GM19455 (cell line): ENCODE results near the gene RHCG.
"Not testable (repeated sequence)": the region's sequence is repeated elsewhere in the genome, so short reads cannot be mapped to it uniquely, and the experiment has no call there.

Experiments used
- ATAC-seq: cut with Tn5 transposase; IDR thresholded peaks from one replicate; pipeline ENCODE4 v1.9.1; 2021; ENCODE audit not compliant: unreplicated experiment

The RHCG gene

DNA sequence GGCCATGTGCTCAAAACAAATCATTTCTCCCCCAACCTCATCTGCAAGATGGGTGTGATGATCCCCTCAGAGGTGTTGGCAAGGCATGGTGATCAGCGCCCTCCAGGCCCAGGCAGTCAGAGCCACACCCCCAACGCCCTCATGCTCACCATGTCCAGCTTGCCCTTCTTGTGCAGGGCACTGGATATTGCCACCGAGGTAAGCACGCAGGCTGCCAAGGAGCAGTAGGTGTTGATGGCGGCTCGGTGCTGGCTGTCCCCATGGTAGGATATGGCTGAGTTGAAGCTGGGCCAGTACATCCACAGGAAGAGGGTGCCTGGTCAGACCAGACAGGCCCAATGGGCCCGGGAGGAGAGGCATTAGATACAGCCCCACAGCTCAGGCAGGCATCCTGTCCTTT, 17.2 kb downstream of the RHCG start:
- ATAC-seq: no peak

DNA sequence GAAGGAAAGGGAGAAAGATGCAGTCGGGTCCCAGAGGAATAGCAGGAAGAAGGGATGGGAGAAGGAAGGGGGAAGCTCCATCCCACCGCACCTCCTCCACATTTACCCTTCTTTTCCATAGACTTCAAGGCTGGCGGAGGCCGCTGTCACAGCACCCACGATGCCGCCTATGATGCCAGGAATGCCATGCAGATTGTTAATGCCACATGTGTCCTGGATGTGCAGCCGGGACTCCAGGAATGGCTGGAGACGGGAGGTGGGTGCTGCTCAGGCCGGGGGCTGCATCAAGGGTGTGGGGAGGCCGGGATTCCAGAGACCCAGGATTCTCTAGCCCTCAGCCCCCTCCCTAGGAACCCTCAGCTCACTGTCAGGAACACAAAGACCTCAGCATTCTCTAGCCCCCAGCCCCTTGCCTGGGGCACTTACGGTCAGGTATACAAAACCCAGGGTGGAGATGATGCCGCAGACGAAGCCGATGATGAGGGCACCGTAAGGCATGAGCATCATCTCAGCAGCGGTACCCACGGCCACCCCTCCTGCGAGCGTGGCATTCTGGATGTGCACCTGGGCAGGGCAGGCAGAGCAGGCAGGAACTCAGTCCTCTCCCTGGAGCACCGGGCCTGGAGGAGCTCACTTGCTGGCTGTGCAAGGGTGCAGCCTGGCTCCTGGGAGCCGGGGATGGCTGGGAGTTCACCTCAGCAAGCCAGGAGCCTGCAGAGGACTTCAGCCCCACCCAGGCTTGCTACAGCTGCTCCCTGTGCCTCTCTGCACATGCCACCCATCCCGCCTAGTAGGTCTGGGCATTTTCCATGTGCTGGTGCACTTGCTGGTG, 18.8 kb downstream of the RHCG start:
- no peak for ATAC-seq

DNA sequence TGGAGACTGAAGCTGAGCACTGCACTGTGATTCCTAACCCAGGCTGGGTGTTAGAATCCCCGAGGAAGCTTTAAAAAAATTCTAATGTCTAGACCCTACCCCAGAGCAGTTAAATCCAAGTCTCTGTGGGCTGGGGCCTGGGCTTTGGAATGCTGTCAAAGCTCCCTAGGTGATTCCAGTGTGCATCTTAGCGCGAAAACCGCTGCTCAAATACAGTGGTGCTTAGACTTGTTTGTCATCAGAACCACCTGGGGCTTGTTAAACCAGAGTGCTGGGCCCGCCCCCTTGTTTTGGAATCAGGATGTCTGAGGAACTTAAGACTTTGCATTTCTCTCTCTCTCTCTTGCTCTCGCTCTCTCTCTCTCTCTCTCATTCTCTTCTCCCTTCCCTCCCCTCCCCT, 20.7 kb downstream of the RHCG start:
- ATAC-seq: no peak

DNA sequence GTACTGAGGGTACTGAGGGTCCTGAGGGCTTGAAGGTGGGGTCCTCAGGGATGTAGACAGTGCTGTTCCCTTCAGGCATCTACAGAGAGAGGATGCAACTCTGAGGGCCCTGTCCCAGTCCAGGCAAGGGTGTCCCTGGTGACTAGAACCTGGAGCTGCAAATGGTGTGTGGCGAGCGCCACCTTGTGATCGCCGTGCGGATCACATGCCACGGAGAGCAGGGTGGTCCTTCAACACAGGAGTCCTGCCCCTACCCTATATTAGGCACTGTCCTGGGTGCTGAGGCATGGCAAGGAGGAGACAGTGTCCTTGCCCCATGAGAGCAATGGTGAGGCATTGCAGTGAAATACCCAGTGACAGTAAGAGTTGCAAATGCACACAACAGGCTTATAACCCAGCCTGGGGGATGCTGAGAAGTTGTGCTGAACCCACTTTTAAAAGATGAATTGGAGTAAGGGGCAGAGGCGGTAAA, 23.6 kb downstream of the RHCG start:
- no peak for ATAC-seq

DNA sequence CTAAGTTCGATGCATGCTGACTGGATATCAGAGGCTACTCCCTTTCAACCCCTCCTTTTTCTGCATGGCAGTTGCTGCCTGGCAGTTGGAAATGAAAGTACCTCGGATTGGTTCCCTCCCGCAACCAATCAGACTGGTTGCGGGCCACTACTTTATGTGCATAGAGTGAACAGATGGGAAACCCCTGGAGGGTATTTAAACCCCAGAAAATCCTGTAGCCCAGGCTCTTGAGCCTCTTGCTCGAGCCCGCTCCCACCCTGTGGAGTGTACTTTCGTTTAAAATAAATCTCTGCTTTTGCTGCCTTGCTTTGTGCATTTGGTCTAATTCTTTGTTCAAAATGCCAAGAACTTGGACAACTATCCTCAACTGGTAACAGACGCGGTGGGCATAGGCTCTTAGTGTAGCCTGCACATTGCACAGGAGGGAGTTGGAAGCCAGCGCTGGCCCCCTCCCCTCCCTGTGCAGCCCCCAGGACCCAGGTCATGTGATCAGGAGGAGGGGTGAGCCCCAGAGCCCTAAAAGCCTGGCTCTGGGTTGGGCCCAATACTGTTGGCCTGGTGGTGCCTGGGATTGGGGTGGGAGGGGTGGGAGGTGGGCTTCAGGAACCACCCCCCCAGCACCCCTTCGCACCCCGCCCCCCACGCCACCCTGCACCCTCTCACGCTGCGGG, 26.8 kb downstream of the RHCG start:
- ATAC-seq: no peak

DNA sequence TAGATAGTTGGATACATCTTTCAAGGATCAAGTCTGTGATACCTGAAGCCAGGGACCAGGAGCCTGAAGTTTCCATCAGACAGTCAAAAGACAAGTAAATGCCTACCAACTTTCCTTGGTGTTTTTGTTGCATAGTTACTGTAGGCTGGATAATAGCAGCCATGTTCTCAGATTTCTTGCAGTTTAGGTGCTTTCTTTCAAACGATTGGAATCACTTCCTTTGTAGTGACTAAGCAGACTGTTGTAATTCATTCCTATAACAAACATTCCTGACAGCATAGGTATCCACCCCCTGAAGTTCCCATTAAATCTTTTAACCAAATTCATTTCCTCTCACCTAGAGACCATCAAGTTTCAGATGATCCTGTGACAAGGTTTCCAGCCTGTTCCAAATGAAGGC, 27.6 kb downstream of the RHCG start:
- not testable (repeated sequence) for ATAC-seq

DNA sequence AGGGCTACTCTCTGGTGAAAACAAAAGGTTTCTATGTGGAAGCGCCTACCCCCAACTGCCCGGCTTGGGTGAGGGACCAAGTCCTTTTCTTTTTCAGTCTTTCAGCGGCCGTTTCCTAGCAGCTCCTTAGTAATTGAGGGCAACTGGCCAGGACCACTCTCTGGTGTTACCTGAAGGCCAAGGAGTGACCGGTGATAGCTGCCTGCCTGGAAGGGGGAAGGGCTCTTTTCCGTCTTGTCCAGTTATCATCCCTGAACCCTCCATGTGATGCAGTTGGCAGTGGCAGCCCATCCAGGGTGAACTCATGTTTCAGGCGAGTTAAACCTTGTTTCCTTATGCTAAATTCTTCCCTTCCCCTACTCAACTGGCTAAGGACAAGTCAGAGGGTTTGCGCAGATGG, 33.3 kb downstream of the RHCG start:
- no peak for ATAC-seq

DNA sequence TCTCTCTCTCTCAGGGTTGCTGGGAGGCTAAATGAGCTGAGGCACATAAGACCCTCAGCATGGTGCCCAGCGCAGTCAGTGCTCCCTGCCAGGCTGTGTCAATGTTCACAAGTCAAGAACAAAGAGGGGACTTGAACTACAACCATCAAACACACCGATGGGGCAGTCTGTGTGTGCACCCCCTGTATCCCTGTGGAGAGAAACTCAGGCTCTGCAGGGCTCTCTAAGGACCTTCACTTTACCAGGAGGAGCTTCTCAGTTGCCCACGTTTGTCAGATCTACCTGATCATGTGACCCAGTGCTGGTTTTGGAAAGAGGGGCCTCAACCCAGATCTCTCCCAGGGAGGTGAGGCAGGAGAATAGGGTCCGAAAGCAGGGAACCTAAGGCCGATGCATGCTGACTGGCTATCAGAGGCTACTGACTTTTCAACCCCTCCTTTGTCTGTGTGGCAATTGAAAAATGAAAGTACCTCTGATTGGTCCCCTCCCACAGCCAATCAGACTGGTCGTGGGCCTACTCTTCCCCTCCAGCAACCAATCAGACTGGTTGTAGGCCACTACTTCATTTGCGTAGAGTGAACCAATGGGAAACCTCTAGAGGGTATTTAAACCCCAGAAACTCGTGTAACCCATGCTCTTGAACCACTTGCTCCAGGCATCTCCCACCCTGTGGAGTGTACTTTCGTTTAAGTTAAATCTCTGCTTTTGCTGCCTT, 34.0 kb downstream of the RHCG start:
- ATAC-seq: no peak

DNA sequence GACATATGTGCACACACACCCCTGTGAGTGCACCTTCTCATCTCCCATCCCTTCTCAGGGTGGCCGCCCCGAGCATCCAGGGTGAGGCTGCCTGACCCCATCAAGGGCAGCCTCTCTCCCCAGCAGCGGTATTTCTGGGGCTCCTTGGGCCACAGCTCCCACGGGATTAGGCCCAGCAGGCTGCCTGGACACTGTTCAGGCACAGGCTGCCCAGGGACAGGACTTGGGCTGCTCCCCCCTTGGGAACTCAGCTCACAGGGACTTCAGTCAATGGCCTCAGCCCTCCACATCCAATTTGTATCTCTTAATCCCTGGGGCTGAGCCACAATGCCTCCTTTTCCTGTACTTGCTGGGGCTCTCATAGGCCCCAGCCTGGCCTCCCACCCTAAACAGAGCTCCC, 35.0 kb downstream of the RHCG start:
- no peak for ATAC-seq

DNA sequence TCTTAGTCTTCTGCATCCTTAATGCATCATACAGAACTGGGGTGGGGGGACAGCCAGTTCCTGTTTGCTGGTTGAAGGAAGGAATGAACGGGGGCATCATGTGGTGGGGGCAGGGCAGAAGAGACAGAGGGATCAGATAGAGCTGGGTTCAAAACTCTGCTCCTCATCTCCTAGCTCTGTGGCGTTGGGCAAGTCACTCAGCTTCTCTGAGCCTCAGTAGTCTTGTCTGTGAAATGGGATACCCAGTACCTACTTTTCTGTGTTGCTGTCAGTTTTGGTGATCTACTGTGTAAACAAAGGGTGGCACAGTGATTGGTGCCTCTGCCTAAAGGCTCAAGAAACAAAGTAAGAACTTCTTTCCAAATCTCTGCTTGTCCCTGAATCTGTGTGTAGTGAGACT, 36.3 kb downstream of the RHCG start:
- ATAC-seq: no peak

DNA sequence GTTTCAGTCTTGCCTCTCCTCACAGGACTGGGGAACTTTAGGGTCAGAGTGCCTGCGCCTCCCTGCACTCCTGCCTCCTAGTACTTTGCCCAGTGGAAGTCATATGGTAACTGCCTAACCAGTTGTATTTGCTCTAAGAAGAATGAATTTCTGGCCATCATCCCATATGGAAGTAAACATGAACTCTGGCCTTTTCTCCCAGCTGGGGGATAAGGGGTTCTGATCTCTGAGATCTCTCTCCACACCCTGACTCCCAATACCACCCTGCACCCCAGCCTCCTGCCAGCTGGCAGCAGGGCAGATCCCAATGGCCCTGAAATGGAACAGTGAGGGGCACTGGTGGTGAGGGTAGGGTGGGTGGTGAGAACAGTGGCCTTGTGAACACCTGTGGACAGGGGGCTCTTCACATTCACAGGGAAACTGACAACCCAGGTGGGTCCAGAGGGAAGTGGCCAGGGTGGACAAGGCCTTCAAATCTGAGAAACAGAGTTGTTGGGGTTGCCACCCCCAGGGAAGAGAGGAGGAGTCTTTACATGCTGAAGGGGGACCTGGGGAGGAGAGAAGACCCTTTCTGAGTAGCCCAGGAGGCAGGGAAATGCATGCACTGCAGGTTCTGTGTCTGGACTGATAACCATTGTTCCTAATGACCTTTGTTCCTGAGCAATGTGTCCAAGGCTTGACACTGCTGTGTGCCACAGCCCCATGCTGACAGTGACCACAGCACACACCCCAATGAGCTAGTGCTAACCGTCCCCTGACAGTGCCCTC, 36.9 kb downstream of the RHCG start:
- ATAC-seq: no peak

DNA sequence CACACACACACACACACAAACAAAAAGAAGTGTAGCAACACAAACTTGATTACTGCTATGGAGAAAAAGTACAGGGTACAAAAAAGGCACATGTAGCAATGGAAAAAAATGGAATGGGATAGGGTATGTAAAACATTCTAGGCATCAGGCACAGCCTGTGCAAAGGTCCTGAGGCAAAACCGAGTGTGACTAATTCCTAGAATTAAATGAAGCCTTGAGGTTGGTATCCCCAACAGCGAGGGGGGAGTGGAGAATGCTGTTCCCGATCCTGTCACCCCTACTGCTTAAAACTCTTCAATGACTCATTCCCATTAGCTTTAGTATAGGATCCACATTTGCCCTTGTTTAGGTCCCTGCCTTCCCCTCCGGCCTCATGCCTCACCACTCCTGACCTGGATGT, 37.9 kb downstream of the RHCG start:
- no peak for ATAC-seq

DNA sequence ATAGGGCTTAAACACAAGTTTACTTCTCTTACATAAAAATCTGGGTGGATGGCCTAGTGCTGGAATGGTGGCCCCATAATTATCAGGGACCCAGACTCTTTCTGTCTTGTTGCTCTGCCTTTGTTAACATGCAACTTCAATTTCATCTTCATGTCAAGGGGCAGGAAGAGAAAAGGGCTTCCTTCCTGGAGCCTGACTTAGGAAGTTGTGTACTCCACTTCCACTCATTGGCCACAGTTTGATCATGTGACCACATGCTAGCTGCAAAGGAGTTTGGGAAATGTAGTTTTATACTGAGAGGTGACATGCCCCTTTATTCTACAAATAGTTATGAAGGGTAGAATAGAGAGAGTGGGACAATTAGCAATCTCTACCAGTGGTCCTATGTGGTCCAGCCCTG, 39.3 kb downstream of the RHCG start:
- ATAC-seq: no peak

DNA sequence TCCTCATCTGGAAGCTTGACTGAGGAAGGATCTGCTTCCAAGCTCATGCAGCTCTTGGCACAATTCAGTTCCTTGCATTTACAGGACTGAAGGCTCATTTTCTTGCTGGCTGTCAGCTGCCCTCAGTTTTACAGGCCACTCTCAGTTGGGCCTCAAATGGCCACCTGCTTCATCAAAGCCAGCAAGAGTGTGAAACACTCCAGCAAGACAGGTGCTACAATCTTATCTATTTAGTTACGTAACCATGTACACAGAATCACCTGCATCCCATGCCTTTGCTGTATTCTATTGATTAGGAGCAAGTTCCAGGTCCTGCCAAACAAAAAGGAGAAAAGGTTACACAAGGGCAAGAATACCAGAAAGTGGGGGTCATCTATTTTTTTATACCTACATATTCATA, 40.8 kb downstream of the RHCG start:
- ATAC-seq: no peak

DNA sequence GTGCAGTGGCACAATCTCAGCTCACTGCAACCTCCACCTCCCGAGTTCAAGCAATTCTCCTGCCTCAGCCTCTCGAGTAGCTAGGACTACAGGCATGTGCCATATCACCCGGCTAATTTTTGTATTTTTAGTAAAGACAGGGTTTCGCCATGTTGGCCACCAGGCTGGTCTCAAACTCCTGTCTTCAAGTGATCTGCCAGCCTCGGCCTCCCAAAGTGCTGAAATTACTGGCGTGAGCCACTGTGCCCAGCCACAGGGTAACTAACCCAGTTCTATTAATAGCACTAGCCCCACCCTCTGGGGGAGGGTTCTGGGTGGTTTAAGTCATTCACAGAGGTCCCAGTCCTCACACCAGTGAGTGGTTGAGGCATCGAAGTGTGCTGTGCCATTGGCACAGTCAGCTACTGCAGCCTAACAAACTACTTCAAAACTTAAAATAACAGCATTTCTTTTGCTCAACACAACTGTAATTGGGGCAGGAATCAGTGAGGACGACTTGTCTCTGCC, 44.0 kb downstream of the RHCG start:
- no peak for ATAC-seq

DNA sequence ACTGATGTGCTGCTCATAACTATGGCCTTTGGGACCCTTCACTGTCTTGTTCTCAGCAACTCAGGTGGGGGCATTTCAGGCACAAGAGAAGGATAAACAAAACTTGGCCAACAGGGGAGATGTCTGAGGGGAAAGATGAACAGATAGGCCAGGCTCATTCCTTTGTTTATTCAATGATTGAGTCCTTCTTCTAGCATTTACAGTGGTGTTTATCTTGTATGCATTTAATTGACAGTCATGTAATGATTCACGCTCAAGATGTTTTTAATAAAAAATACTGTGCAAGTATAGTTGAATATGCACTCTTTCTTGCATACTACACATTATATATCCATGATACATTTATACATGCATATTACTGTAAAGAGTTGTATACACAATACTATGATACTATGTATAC, 44.5 kb downstream of the RHCG start:
- ATAC-seq: no peak

DNA sequence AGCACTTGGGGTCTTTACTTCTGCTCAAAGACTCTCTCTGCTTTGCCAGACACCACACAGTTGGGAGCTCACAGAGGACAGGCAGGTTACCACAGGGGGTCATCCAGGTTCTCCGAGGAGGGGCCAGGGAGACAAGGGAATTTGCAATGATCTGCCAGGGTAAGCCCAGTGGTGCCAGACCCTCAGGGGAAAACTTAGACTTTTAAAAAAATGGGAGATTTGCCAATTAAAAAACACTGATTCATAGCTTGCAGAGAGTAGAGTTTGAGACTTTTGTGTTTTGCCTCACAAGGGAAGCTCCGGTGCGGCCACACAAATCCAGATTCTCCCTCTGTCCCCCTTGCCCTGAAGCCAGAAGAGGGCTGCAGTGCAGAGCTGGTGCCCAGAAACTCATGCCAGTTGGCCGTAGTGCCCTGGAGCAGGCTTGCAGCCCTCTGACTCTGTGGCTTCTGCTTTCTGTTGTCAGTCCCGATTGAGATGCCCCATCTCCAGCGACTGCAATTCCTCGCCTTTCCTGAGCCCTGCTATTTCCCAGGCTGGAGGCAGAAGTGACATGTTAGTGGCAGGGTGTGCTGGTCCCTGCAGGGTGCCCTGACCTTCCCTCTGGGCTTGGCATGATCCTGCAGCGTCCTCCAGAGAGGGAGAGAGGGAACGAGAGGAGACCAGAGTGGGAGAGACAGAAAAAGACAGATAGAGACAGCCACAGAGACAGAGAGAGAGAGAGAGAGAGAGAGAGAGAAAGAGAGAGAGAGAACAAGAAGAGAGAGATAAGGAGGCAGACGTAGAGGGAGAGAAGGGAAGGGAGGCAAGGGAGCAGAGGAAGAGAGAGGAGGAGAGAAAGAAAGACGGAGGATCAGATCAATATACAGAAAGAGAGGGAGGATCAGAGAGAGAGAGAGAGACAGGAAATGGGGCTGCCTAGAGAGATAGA, 46.0 kb downstream of the RHCG start:
- ATAC-seq: no peak

DNA sequence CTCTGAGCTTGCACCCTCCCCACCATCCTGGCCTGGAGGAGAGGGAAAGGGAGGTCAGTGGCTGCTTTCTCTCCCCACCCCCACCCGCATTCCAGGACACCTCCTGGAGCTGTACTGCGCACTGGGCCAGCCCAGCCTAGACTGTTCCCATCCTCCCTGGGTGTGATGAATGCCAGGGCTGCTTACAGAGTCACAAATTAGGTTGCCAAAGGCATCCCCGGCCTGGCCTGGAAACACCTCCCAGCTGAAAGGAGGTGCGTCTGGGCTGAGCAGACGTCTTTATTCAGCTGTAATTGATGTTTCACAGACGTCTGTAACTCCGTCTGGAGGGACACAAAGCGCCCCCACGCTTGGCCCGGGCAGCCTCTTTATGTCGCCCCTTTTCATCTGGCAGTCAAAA, 47.6 kb downstream of the RHCG start:
- ATAC-seq: no peak

DNA sequence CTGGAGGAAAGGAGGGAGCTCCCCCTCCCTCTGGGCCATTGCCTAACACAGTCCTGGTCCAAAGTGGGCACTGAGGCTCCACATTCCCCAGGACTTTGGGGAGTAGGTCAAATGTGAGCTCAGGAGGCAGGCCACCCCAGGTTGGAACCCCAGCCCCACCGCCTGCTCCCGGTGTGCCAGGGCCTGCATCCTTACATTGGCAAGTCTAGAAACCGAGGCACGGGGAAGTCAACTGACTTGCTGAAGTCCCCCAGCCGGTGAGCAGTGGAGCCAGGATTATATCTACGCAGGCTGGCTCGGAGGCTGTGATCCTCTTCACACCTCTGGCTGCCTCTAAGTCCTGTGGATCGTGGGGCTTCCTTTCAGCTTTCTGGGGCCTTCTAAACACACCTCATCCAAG, 48.7 kb downstream of the RHCG start:
- no peak for ATAC-seq
